Activated naive CD8-positive, alpha-beta T cell (primary cell): Measurements from ENCODE around the gene CD34.
"Not testable (repeated sequence)": the region's sequence is repeated elsewhere in the genome, so short reads cannot be mapped to it uniquely, and the experiment has no call there.

Source experiments
- H3K27ac Mint-ChIP-seq: one replicate; pipeline ENCODE4 v1.8.0; 2021; ENCODE audit warnings: mixed read lengths
- H3K27me3 Mint-ChIP-seq: one replicate; pipeline ENCODE4 v1.8.0; 2021; ENCODE audit warnings: mixed read lengths
- H3K36me3 Mint-ChIP-seq: one replicate; pipeline ENCODE4 v1.8.0; 2021; ENCODE audit warnings: mixed read lengths
- H3K4me1 Mint-ChIP-seq: one replicate; pipeline ENCODE4 v1.8.0; 2021; ENCODE audit warnings: low read depth, mixed read lengths
- H3K4me3 Mint-ChIP-seq: one replicate; pipeline ENCODE4 v1.8.0; 2021; ENCODE audit warnings: mild to moderate bottlenecking, mixed read lengths
- H3K9me3 Mint-ChIP-seq: one replicate; pipeline ENCODE4 v1.8.0; 2021; ENCODE audit warnings: low read depth, mixed read lengths

The CD34 gene

GRCh38 chr1:207944571-207944970 is 33.6 kb upstream of the CD34 start:
- Mint-ChIP-seq H3K27ac (no peak overlapping the region), H3K4me3 (no peak overlapping the region), H3K4me1 (no peaks in the 10 kb centered on the region), H3K27me3 (peaks cover 5% of the 10 kb centered on the region), H3K36me3 (no peaks in the 10 kb centered on the region), H3K9me3 (no peaks in the 10 kb centered on the region)

GRCh38 chr1:207942337-207942741 is 31.4 kb upstream of the CD34 start:
- not testable (repeated sequence) for H3K27ac Mint-ChIP-seq

GRCh38 chr1:207941665-207942064 is 30.7 kb upstream of the CD34 start:
- H3K4me1 Mint-ChIP-seq: no peaks in the 10 kb centered on the region
- H3K27ac Mint-ChIP-seq: no peak overlapping the region
- peaks cover 9% of the 10 kb centered on the region for H3K27me3 Mint-ChIP-seq
- no peak overlapping the region for H3K4me3 Mint-ChIP-seq
- H3K36me3 Mint-ChIP-seq: no peaks in the 10 kb centered on the region
- no peaks in the 10 kb centered on the region for H3K9me3 Mint-ChIP-seq

More at GRCh38 chr1:207942337-207942741, 31.4 kb upstream of the CD34 start:
- not testable (repeated sequence) for H3K9me3 Mint-ChIP-seq, H3K36me3 Mint-ChIP-seq, H3K4me3 Mint-ChIP-seq, H3K27me3 Mint-ChIP-seq, H3K4me1 Mint-ChIP-seq

GRCh38 chr1:207938016-207938415 is 27.1 kb upstream of the CD34 start:
- peaks cover 9% of the 10 kb centered on the region for H3K27me3 Mint-ChIP-seq

GRCh38 chr1:207937204-207937603 is 26.3 kb upstream of the CD34 start:
- Mint-ChIP-seq H3K27ac (no peak overlapping the region), H3K27me3 (peaks cover 9% of the 10 kb centered on the region), H3K36me3 (peaks cover 5% of the 10 kb centered on the region), H3K9me3 (no peaks in the 10 kb centered on the region), H3K4me3 (no peak overlapping the region), H3K4me1 (no peaks in the 10 kb centered on the region)

More at GRCh38 chr1:207938016-207938415, 27.1 kb upstream of the CD34 start:
- H3K36me3 Mint-ChIP-seq: peaks cover 5% of the 10 kb centered on the region
- no peak overlapping the region for H3K27ac Mint-ChIP-seq
- no peak overlapping the region for H3K4me3 Mint-ChIP-seq
- no peaks in the 10 kb centered on the region for H3K4me1 Mint-ChIP-seq
- H3K9me3 Mint-ChIP-seq: no peaks in the 10 kb centered on the region

GRCh38 chr1:207935166-207935583 is 24.2 kb upstream of the CD34 start:
- H3K9me3 Mint-ChIP-seq: no peaks in the 10 kb centered on the region
- H3K4me1 Mint-ChIP-seq: no peaks in the 10 kb centered on the region
- no peak overlapping the region for H3K4me3 Mint-ChIP-seq
- peaks cover 5% of the 10 kb centered on the region for H3K36me3 Mint-ChIP-seq
- no peak overlapping the region for H3K27ac Mint-ChIP-seq
- peaks cover 4% of the 10 kb centered on the region for H3K27me3 Mint-ChIP-seq

GRCh38 chr1:207933205-207933800 is 22.4 kb upstream of the CD34 start:
- Mint-ChIP-seq H3K4me3 (no peak overlapping the region), H3K27me3 (peaks cover 4% of the 10 kb centered on the region), H3K36me3 (peaks cover 5% of the 10 kb centered on the region), H3K27ac (no peak overlapping the region), H3K9me3 (no peaks in the 10 kb centered on the region), H3K4me1 (no peaks in the 10 kb centered on the region)

- H3K4me3 Mint-ChIP-seq: no peak overlapping the region
- peaks cover 8% of the 10 kb centered on the region for H3K27me3 Mint-ChIP-seq
- H3K9me3 Mint-ChIP-seq: no peaks in the 10 kb centered on the region
- no peaks in the 10 kb centered on the region for H3K36me3 Mint-ChIP-seq
- no peaks in the 10 kb centered on the region for H3K4me1 Mint-ChIP-seq
- H3K27ac Mint-ChIP-seq: no peak overlapping the region
Observed at GRCh38 chr1:207926984-207927383, 16.1 kb upstream of the CD34 start.

- not testable (repeated sequence) for H3K36me3 Mint-ChIP-seq
- peaks cover 11% of the 10 kb centered on the region for H3K27me3 Mint-ChIP-seq
Observed at GRCh38 chr1:207925969-207926368, 15.0 kb upstream of the CD34 start.

GRCh38 chr1:207925210-207925609 is 14.3 kb upstream of the CD34 start:
- H3K4me1 Mint-ChIP-seq: no peaks in the 10 kb centered on the region
- no peak overlapping the region for H3K27ac Mint-ChIP-seq
- peaks cover 11% of the 10 kb centered on the region for H3K27me3 Mint-ChIP-seq

More at GRCh38 chr1:207925969-207926368, 15.0 kb upstream of the CD34 start:
- not testable (repeated sequence) for H3K27ac Mint-ChIP-seq, H3K9me3 Mint-ChIP-seq, H3K4me3 Mint-ChIP-seq, H3K4me1 Mint-ChIP-seq

GRCh38 chr1:207923561-207923960 is 12.6 kb upstream of the CD34 start:
- peaks cover 9% of the 10 kb centered on the region for H3K27me3 Mint-ChIP-seq
- H3K27ac Mint-ChIP-seq: no peak overlapping the region
- no peaks in the 10 kb centered on the region for H3K9me3 Mint-ChIP-seq
- H3K4me3 Mint-ChIP-seq: no peak overlapping the region
- no peaks in the 10 kb centered on the region for H3K4me1 Mint-ChIP-seq
- peaks cover 2% of the 10 kb centered on the region for H3K36me3 Mint-ChIP-seq

More at GRCh38 chr1:207925210-207925609, 14.3 kb upstream of the CD34 start:
- peaks cover 2% of the 10 kb centered on the region for H3K36me3 Mint-ChIP-seq
- no peaks in the 10 kb centered on the region for H3K9me3 Mint-ChIP-seq
- H3K4me3 Mint-ChIP-seq: no peak overlapping the region

GRCh38 chr1:207923121-207923520 is 12.2 kb upstream of the CD34 start:
- no peak overlapping the region for H3K4me3 Mint-ChIP-seq
- no peaks in the 10 kb centered on the region for H3K4me1 Mint-ChIP-seq
- H3K27ac Mint-ChIP-seq: no peak overlapping the region
- peaks cover 9% of the 10 kb centered on the region for H3K27me3 Mint-ChIP-seq
- H3K36me3 Mint-ChIP-seq: peaks cover 2% of the 10 kb centered on the region
- no peaks in the 10 kb centered on the region for H3K9me3 Mint-ChIP-seq

- H3K27ac Mint-ChIP-seq: no peak overlapping the region
- peaks cover 12% of the 10 kb centered on the region for H3K27me3 Mint-ChIP-seq
- H3K36me3 Mint-ChIP-seq: peaks cover 5% of the 10 kb centered on the region
- H3K9me3 Mint-ChIP-seq: no peaks in the 10 kb centered on the region
- no peak overlapping the region for H3K4me3 Mint-ChIP-seq
- H3K4me1 Mint-ChIP-seq: no peaks in the 10 kb centered on the region
Observed at GRCh38 chr1:207922554-207922953, 11.6 kb upstream of the CD34 start.

- Mint-ChIP-seq H3K27me3 (peaks cover 10% of the 10 kb centered on the region), H3K4me1 (no peaks in the 10 kb centered on the region), H3K4me3 (no peak overlapping the region), H3K27ac (no peak overlapping the region), H3K9me3 (no peaks in the 10 kb centered on the region), H3K36me3 (peaks cover 5% of the 10 kb centered on the region)
Observed at GRCh38 chr1:207921321-207921720, 10.4 kb upstream of the CD34 start.

GRCh38 chr1:207920444-207921021 is 9.6 kb upstream of the CD34 start:
- H3K4me3 Mint-ChIP-seq: no peak overlapping the region
- no peaks in the 10 kb centered on the region for H3K9me3 Mint-ChIP-seq
- no peaks in the 10 kb centered on the region for H3K4me1 Mint-ChIP-seq
- H3K27me3 Mint-ChIP-seq: peaks cover 10% of the 10 kb centered on the region
- peaks cover 5% of the 10 kb centered on the region for H3K36me3 Mint-ChIP-seq
- no peak overlapping the region for H3K27ac Mint-ChIP-seq
